ENCODE results near the gene WDR73. TPM values are rescaled to one million over a fixed set of nuclear protein-coding genes. Genes with fewer than 3 reads are reported as not detected.

Gene WDR73
- polyA plus RNA-seq, 2 of the 4 experiments (the other 2 are of a cell fraction), result 41.0 to 44.7 TPM

- TF ChIP-seq RARB (CRISPR knock-in tag; IDR thresholded peaks at IDR 0.05), result no peak
- no peak for TF ChIP-seq HEYL (CRISPR knock-in tag; IDR thresholded peaks at IDR 0.05)
- TF ChIP-seq CTCF (IDR thresholded peaks at IDR 0.05), result no peak
- no peak for TF ChIP-seq MAX (IDR thresholded peaks at IDR 0.05)
- TF ChIP-seq PBX3 (IDR thresholded peaks at IDR 0.05), result no peak
- no peak for TF ChIP-seq HOXA7 (CRISPR knock-in tag; IDR thresholded peaks at IDR 0.05)
- TF ChIP-seq HES2 (IDR thresholded peaks at IDR 0.05), result no peak
Observed at GRCh38 chr15:84659904-84660781, 6.1 kb upstream of the WDR73 start (continued).

- WGBS (ENCODE audit: missing lambda C conversion rate), result 49% methylated on average over 7 of the region's 7 CpGs
- Histone ChIP-seq H3K27ac (peak overlapping the region; percentile 83 to 88), H3K4me3 (peak overlapping the region; percentile 47), H3K4me1 (peaks cover 27% of the 10 kb centered on the region), H3K4me2 (peak overlapping the region; percentile 79), H3K9me3 (no peaks in the 10 kb centered on the region)
- ChIA-PET CTCF (interaction anchor here (0.7 to 8.6 kb wide), 37 partner anchors 9 to 898 kb away, joined by 3 to 85 read pairs (median 4); partner anchors contain the start of gene SEC11A), POLR2A (interaction anchor here (0.7 to 2.2 kb wide), 9 partner anchors 18 to 269 kb away, joined by 3 to 27 read pairs (median 3); partner anchors contain the start of gene SEC11A)
- DNase-seq (ENCODE audit: low read depth in 1 of 2, low spot score in 1 of 2) (no peak), ATAC-seq (no peak), FAIRE-seq (no peak)
- TF ChIP-seq REST (IDR thresholded peaks at IDR 0.05) (0 out of 2 replicates have a peak, but pooled peaks have one; percentile 11), GATA3 (IDR thresholded peaks at IDR 0.05; ENCODE audit: borderline replicate concordance) (no peak)
Observed at GRCh38 chr15:84658788-84659411, 4.8 kb upstream of the WDR73 start.

- peak within 1 kb of the TSS; percentile 79 for H3K4me2 ChIP-seq
- peaks cover 29% of the 10 kb centered on the region for H3K4me1 ChIP-seq
- no peak for FAIRE-seq
- H3K27ac ChIP-seq, result peak within 1 kb of the TSS; percentile 83 to 88
- POLR2A ChIA-PET, result interaction anchor here (0.6 to 2.2 kb wide), 15 partner anchors 17 to 384 kb away, joined by 3 to 27 read pairs (median 4); partner anchors contain the start of gene SEC11A
- peak within 1 kb of the TSS; percentile 47 for H3K4me3 ChIP-seq
- DNase-seq (ENCODE audit: low read depth in 1 of 2, low spot score in 1 of 2), result peak; percentile 89 to 99
- ATAC-seq, result peak; percentile 78 to 85
- H3K9me3 ChIP-seq, result no peaks in the 10 kb centered on the region
- CTCF ChIA-PET, result interaction anchor here (0.6 to 8.6 kb wide), 42 partner anchors 10 to 899 kb away, joined by 3 to 85 read pairs (median 4); partner anchors contain the start of gene SEC11A
- 1% methylated on average over 28 of the region's 61 CpGs for WGBS (ENCODE audit: missing lambda C conversion rate)
- no peak for TF ChIP-seq TFCP2L1 (CRISPR knock-in tag; IDR thresholded peaks at IDR 0.05)
- TF ChIP-seq MYC (IDR thresholded peaks at IDR 0.05; ENCODE audit: borderline replicate concordance, low read length), result peak; percentile 80; the same call in 1 of the 2 replicates
- TF ChIP-seq JUN (IDR thresholded peaks at IDR 0.05), result peak in 1 of 2 experiments; percentile 55; a peak in 2 of 5 replicates
- TF ChIP-seq MAX (IDR thresholded peaks at IDR 0.05), result peak; percentile 80
- peak; percentile 96; the same call in 1 of the 2 replicates for TF ChIP-seq MAZ (IDR thresholded peaks at IDR 0.05; ENCODE audit: borderline replicate concordance, low read depth, low read length)
- peak; percentile 70 for TF ChIP-seq REST (IDR thresholded peaks at IDR 0.05)
- no peak; the same call in 1 of the 2 replicates for TF ChIP-seq NFE2L2 (conservative IDR thresholded peaks at IDR 0.05; ENCODE audit: low read length)
- TF ChIP-seq HOXB13 (CRISPR knock-in tag; IDR thresholded peaks at IDR 0.05; ENCODE audit: low read depth), result no peak
- peak; percentile 62; the same call in 1 of the 2 replicates for TF ChIP-seq E2F6 (IDR thresholded peaks at IDR 0.05; ENCODE audit: borderline replicate concordance, low read depth)
Observed at GRCh38 chr15:84658080-84658787, 4.2 kb upstream of the WDR73 start, which contains the start of gene NMB. Gene NMB (minus strand): TSS chr15:84658199. CDS start chr15:84658152, 47 bp downstream.
